Esophagus squamous epithelium (tissue), 5 donors: ENCODE measurements around the gene RFXAP. TPM values are rescaled to one million over a fixed set of nuclear protein-coding genes. Genes with fewer than 3 reads are reported as not detected.

ENCODE experiments used
- DNase-seq: peaks from one replicate; lab custom pipeline; 2025; lab: John Stamatoyannopoulos, UW
- H3K27ac ChIP-seq, 4 donors: fragments of 200-600 bp; sonication (generic); one replicate each; pipeline ENCODE4 v1.5.1; 2016 to 2019; ENCODE audit warnings: mild to moderate bottlenecking in 1 of 4
- H3K27me3 ChIP-seq, 4 donors: fragments of 200-600 bp; sonication (generic); 1 replicate in 3 of 4; 2 replicates in 1 of 4; pipeline versions ENCODE4 v1.5.1 to v1.6.0; 2017 to 2021; ENCODE audit warnings: antibody characterized with exemption in 1 of 4
- H3K36me3 ChIP-seq, 3 donors: fragments of 200-600 bp; sonication (generic); one replicate each; pipeline ENCODE4 v1.5.1; 2016 to 2019
- H3K4me1 ChIP-seq, 3 donors: fragments of 200-600 bp; sonication (generic); one replicate each; pipeline ENCODE4 v1.5.1; 2017 to 2019
- H3K4me3 ChIP-seq, 4 donors: fragments of 200-600 bp; sonication (generic); 1 replicate in 3 of 4; 2 replicates in 1 of 4; pipeline ENCODE4 v1.5.1; 2016 to 2019; ENCODE audit warnings: mild to moderate bottlenecking in 2 of 4, moderate library complexity in 1 of 4
- H3K9me3 ChIP-seq, 3 donors: fragments of 200-600 bp; sonication (generic); one replicate each; pipeline ENCODE4 v1.5.1; 2016 to 2019
- POLR2A ChIP-seq, 4 donors: fragments of 450-650 bp; IDR thresholded peaks; one replicate each; pipeline ENCODE4 v1.6.1; 2017; ENCODE audit warnings: antibody characterized with exemption in 4 of 4, mild to moderate bottlenecking in 4 of 4, moderate library complexity in 3 of 4
- WGBS, 2 donors: methylation state at CpG; one replicate each; pipeline ENCODE4 v1.1.5; 2018; 5-methylcytosine and 5-hydroxymethylcytosine counted together
- intact Hi-C: fragments of 100-400 bp; cut with DNase I; formaldehyde crosslinking; loops from one replicate; pipeline ENCODE4 v1.15.0; 2022
- total RNA-seq, 4 donors: library from RNA; depleted of rRNA; stranded (reverse); fragments of >200 nt; gene quantifications; one replicate each; pipeline ENCODE4 v1.1.0, GENCODE V29; 2016
- TF ChIP-seq, protein P1 (sequence below), 6 experiments: fragments of 450-650 bp in 4 of 6; fragments of 200-600 bp in 2 of 6; sonication (generic) in 2 of 6; IDR thresholded peaks; one replicate each; pipeline ENCODE4 v1.5.1; 2016 to 2019; ENCODE audit warnings: antibody characterized with exemption in 6 of 6, mild to moderate bottlenecking in 4 of 6, moderate library complexity in 4 of 6
- donor health status: DM: yes; HTN: yes; CAD: no.

RFXAP gene, protein sequence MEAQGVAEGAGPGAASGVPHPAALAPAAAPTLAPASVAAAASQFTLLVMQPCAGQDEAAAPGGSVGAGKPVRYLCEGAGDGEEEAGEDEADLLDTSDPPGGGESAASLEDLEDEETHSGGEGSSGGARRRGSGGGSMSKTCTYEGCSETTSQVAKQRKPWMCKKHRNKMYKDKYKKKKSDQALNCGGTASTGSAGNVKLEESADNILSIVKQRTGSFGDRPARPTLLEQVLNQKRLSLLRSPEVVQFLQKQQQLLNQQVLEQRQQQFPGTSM
- total RNA-seq, result 1 to 10 TPM in 3 of 4 donors, under 1 TPM in 1; 0.97 to 3.8 (median 1.7) TPM

DNA sequence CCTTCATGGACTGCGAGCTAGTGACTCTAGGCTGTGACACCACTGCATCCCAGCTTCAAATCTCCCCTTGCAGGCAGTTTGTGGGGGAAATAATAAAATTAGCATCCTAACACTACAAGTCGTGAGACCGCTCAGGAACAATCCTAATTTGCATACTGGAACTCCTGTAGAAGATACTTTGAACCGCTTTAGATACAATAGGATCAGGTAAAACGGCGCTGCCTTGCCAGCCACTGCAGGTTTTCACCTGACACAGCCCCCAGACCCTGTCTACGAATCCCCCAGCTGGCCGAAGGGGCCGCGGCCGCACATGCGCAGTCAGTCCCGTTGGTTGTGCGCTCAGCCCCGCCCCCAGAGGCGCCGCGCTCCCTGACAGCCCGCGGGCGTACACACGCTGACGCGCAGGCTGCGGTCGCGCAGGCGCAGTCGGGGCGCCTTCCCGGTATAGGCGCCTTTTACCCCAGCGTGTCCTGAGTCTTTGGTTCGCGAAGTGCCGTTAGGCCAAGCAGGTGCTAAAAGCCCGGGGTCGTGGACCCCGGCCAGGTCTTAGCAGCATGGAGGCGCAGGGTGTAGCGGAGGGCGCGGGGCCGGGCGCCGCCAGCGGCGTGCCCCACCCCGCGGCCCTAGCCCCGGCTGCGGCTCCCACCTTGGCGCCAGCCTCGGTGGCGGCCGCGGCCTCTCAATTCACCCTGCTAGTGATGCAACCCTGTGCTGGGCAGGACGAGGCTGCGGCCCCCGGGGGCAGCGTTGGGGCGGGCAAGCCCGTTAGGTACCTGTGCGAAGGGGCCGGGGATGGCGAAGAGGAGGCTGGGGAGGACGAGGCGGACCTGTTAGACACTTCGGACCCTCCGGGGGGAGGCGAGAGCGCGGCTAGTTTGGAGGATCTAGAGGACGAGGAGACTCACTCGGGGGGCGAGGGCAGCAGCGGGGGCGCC lies at the start of gene RFXAP:
Gene RFXAP (plus strand): TSS at position 419 of the 935 bp plus-strand sequence. CDS start 136 bp downstream, at position 555.
- H3K4me1 ChIP-seq, result peaks cover 5 to 50% (median 18%) of the 10 kb centered on the region in 3 donors
- no peaks in the 10 kb centered on the region for H3K9me3 ChIP-seq
- intact Hi-C loops, result no loop called here
- no peaks in the 10 kb centered on the region for H3K36me3 ChIP-seq
- 0 to 3% methylated on average over 6 to 12 of the region's 78 CpGs for WGBS, 2 donors
- no peaks in the 10 kb centered on the region for H3K27me3 ChIP-seq
- DNase-seq, result peak; percentile 26
- peak within 1 kb of the TSS; percentile 69 to 89 (median 80) for H3K27ac ChIP-seq
- H3K4me3 ChIP-seq, result peak within 1 kb of the TSS; percentile 65 to 94 (median 88)
- TF ChIP-seq, protein P1, sequence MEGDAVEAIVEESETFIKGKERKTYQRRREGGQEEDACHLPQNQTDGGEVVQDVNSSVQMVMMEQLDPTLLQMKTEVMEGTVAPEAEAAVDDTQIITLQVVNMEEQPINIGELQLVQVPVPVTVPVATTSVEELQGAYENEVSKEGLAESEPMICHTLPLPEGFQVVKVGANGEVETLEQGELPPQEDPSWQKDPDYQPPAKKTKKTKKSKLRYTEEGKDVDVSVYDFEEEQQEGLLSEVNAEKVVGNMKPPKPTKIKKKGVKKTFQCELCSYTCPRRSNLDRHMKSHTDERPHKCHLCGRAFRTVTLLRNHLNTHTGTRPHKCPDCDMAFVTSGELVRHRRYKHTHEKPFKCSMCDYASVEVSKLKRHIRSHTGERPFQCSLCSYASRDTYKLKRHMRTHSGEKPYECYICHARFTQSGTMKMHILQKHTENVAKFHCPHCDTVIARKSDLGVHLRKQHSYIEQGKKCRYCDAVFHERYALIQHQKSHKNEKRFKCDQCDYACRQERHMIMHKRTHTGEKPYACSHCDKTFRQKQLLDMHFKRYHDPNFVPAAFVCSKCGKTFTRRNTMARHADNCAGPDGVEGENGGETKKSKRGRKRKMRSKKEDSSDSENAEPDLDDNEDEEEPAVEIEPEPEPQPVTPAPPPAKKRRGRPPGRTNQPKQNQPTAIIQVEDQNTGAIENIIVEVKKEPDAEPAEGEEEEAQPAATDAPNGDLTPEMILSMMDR (IDR thresholded peaks at IDR 0.05), result peak in 3 of 6 experiments; percentile 8 to 48 (median 22)
- TF ChIP-seq POLR2A (IDR thresholded peaks at IDR 0.05), result peak in 1 of 4 donors; percentile 67

DNA sequence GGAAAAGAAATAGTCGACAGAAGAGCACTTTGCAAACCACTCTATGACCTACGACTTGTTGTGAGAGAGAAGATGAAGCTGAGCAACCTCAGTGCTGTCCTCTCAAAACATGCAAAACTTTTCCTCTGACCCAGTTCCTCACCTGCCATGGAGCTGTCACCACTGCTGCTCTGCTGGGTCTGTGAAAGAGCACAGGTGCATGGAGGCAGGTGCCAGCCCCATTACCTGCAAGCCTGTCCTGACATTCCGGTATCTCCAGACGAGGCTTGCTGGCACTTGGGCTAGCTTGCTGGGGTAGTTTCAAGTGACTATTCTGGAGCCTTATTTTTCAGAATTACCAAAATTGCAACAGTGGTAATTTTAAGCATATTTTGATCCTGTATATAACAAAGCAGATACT lies 49.5 kb upstream of the RFXAP start:
- Histone ChIP-seq H3K36me3 (no peaks in the 10 kb centered on the region), H3K9me3 (no peaks in the 10 kb centered on the region), H3K27ac (no peak overlapping the region), H3K27me3 (peaks cover 0 to 3% (median 0%) of the 10 kb centered on the region in 4 donors), H3K4me1 (no peaks in the 10 kb centered on the region), H3K4me3 (no peak overlapping the region)
- WGBS, 2 donors, result 72 to 91% methylated on average over 4 of the region's 4 CpGs
- TF ChIP-seq, protein P1 (IDR thresholded peaks at IDR 0.05), result no peak
- no peak for TF ChIP-seq POLR2A (IDR thresholded peaks at IDR 0.05)
- intact Hi-C loops, result no loop called here
- DNase-seq, result no peak

DNA sequence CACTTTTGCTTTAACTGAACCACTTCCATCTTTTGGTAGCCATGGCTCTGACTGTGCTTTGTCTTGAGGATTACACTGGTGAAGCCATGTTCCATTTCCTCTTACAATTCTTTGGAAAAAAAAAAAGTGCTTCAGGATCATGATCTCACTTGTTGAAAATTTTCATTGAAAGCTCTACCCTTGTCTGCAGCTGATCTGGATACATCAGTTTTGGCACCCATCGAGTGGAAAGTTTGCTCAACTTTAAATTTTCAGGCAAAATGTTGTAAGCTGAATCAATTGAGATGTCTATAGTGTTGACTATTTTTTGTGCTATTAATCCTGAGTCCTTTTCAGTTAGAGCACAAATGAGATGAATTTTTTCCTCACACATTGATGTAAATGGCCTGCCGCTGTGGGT lies 48.3 kb upstream of the RFXAP start:
- no peaks in the 10 kb centered on the region for H3K4me1 ChIP-seq
- peaks cover 0 to 2% (median 0%) of the 10 kb centered on the region in 4 donors for H3K27me3 ChIP-seq
- WGBS, 2 donors, result 53 to 58% methylated on average over 2 of the region's 2 CpGs
- no peak overlapping the region for H3K4me3 ChIP-seq
- H3K36me3 ChIP-seq, result no peaks in the 10 kb centered on the region
- intact Hi-C loops, result no loop called here
- no peak for DNase-seq
- no peaks in the 10 kb centered on the region for H3K9me3 ChIP-seq
- no peak overlapping the region for H3K27ac ChIP-seq
- TF ChIP-seq, protein P1 (IDR thresholded peaks at IDR 0.05), result no peak
- TF ChIP-seq POLR2A (IDR thresholded peaks at IDR 0.05), result no peak

DNA sequence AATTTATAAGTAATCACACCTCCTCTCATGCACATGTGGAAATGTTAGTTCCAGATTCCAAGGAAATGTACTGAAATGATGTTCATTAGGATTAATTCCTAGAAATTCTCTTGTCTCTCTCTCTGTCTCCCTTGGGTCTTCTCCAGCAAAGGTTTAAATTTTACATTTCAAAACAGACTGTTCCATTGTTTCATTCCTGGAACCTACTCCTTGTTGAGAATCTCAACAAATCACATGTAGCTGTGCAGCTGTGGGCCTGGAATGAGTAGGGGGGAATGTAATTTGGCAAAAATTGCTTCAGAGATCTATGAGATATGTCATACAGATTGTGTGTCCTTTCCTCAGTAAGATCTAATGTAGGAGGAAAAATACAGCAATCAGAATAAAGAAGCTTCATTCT lies 46.2 kb upstream of the RFXAP start:
- DNase-seq, result no peak
- no peaks in the 10 kb centered on the region for H3K9me3 ChIP-seq
- no peak overlapping the region for H3K27ac ChIP-seq
- no peak for TF ChIP-seq POLR2A (IDR thresholded peaks at IDR 0.05)
- TF ChIP-seq, protein P1 (IDR thresholded peaks at IDR 0.05), result no peak
- no peaks in the 10 kb centered on the region for H3K36me3 ChIP-seq
- no peak overlapping the region for H3K4me3 ChIP-seq
- H3K4me1 ChIP-seq, result no peaks in the 10 kb centered on the region
- intact Hi-C loops, result no loop called here
- peaks cover 0 to 7% (median 0%) of the 10 kb centered on the region in 4 donors for H3K27me3 ChIP-seq
